ENCODE measurements around the gene PABPN1. TPM values are rescaled to one million over a fixed set of nuclear protein-coding genes. Genes with fewer than 3 reads are reported as not detected.

PABPN1 gene
- total and polyA plus RNA-seq, 4 donors, result 40.9 to 59.6 (median 48.0) TPM

GRCh38 chr14:23356662-23357061 lies 35.4 kb downstream of the PABPN1 start:
- Histone ChIP-seq H3K4me3 (ENCODE audit: low read depth in 1 of 3, low read length in 3 of 3) (no peak overlapping the region), H3K9ac (ENCODE audit: low read depth in 1 of 2, low read length in 2 of 2) (no peak overlapping the region), H3K4me1 (ENCODE audit: control insufficient read depth in 4 of 4, insufficient read depth in 4 of 4, low read length in 3 of 4) (peaks cover 4 to 11% (median 8%) of the 10 kb centered on the region in 4 donors), H3K9me3 (ENCODE audit: control insufficient read depth in 4 of 4, low read length in 3 of 4) (no peaks in the 10 kb centered on the region), H3K27ac (ENCODE audit: low read depth in 1 of 2, low read length in 2 of 2) (no peak overlapping the region), H3K36me3 (ENCODE audit: control insufficient read depth in 4 of 4, insufficient read depth in 3 of 4, low read depth in 1 of 4, low read length in 3 of 4) (no peaks in the 10 kb centered on the region), H3K27me3 (ENCODE audit: control insufficient read depth in 4 of 4, insufficient read depth in 4 of 4, low read length in 3 of 4) (peaks cover 0 to 11% (median 2%) of the 10 kb centered on the region in 4 donors)
- TF ChIP-seq FOXA1 (IDR thresholded peaks at IDR 0.05), result no peak
- TF ChIP-seq RAD21 (IDR thresholded peaks at IDR 0.05), result no peak
- no peak for TF ChIP-seq ATF3 (IDR thresholded peaks at IDR 0.05)
- no peak for TF ChIP-seq MAX (IDR thresholded peaks at IDR 0.05)
- WGBS, result 98% methylated on average over 4 of the region's 4 CpGs
- DNase-seq (ENCODE audit: low spot score), result no peak

DNA sequence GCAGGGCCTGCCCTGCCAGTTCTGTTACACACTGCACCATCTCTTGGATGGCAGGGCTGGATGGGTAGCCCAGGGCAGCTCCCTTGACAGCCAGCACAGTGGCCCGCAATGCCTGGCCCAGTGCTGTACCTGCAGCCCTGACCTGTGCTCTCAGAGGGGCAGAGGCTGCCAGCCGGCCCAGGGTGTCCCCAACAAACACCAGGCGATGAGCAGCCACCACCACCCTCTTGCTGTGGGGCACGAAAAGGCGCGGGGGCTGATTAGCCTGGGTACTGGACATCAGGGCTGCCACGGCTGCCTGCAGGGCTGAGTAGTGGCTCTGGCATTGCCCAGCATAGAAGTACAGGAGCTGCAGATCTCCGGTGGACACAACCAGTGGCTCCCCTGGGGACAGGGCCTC lies 36.0 kb downstream of the PABPN1 start:
- Histone ChIP-seq H3K36me3 (ENCODE audit: control insufficient read depth in 4 of 4, insufficient read depth in 3 of 4, low read depth in 1 of 4, low read length in 3 of 4) (no peaks in the 10 kb centered on the region), H3K9me3 (ENCODE audit: control insufficient read depth in 4 of 4, low read length in 3 of 4) (no peaks in the 10 kb centered on the region), H3K27me3 (ENCODE audit: control insufficient read depth in 4 of 4, insufficient read depth in 4 of 4, low read length in 3 of 4) (peaks cover 0 to 11% (median 0%) of the 10 kb centered on the region in 4 donors), H3K4me1 (ENCODE audit: control insufficient read depth in 4 of 4, insufficient read depth in 4 of 4, low read length in 3 of 4) (peaks cover 1 to 6% (median 3%) of the 10 kb centered on the region in 4 donors), H3K4me3 (ENCODE audit: low read depth in 1 of 3, low read length in 3 of 3) (no peak overlapping the region), H3K9ac (ENCODE audit: low read depth in 1 of 2, low read length in 2 of 2) (no peak overlapping the region), H3K27ac (ENCODE audit: low read depth in 1 of 2, low read length in 2 of 2) (no peak overlapping the region)
- no peak for DNase-seq (ENCODE audit: low spot score)
- WGBS, result 93% methylated on average over 8 of the region's 8 CpGs
- TF ChIP-seq, protein P1, sequence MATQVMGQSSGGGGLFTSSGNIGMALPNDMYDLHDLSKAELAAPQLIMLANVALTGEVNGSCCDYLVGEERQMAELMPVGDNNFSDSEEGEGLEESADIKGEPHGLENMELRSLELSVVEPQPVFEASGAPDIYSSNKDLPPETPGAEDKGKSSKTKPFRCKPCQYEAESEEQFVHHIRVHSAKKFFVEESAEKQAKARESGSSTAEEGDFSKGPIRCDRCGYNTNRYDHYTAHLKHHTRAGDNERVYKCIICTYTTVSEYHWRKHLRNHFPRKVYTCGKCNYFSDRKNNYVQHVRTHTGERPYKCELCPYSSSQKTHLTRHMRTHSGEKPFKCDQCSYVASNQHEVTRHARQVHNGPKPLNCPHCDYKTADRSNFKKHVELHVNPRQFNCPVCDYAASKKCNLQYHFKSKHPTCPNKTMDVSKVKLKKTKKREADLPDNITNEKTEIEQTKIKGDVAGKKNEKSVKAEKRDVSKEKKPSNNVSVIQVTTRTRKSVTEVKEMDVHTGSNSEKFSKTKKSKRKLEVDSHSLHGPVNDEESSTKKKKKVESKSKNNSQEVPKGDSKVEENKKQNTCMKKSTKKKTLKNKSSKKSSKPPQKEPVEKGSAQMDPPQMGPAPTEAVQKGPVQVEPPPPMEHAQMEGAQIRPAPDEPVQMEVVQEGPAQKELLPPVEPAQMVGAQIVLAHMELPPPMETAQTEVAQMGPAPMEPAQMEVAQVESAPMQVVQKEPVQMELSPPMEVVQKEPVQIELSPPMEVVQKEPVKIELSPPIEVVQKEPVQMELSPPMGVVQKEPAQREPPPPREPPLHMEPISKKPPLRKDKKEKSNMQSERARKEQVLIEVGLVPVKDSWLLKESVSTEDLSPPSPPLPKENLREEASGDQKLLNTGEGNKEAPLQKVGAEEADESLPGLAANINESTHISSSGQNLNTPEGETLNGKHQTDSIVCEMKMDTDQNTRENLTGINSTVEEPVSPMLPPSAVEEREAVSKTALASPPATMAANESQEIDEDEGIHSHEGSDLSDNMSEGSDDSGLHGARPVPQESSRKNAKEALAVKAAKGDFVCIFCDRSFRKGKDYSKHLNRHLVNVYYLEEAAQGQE (IDR thresholded peaks at IDR 0.05), result no peak
- TF ChIP-seq FOXA2 (IDR thresholded peaks at IDR 0.05) (no peak), TAF1 (conservative IDR thresholded peaks at IDR 0.05) (no peak), CTCF (IDR thresholded peaks at IDR 0.05; ENCODE audit: low read depth, low read length, missing input control) (no peak), SP1 (IDR thresholded peaks at IDR 0.05) (no peak), EGR1 (IDR thresholded peaks at IDR 0.05; ENCODE audit: low read depth in 2 of 2) (no peak)

- no peak for DNase-seq (ENCODE audit: low spot score)
- no peak for TF ChIP-seq ATF3 (IDR thresholded peaks at IDR 0.05)
- TF ChIP-seq, protein P1 (IDR thresholded peaks at IDR 0.05), result no peak
- no peak for TF ChIP-seq FOXA1 (IDR thresholded peaks at IDR 0.05)
- TF ChIP-seq RAD21 (IDR thresholded peaks at IDR 0.05), result no peak
- no peak for TF ChIP-seq RXRA (IDR thresholded peaks at IDR 0.05)
- no peak for TF ChIP-seq TAF1 (conservative IDR thresholded peaks at IDR 0.05)
- no peak for TF ChIP-seq NR2F2 (IDR thresholded peaks at IDR 0.05)
- TF ChIP-seq, protein P2, sequence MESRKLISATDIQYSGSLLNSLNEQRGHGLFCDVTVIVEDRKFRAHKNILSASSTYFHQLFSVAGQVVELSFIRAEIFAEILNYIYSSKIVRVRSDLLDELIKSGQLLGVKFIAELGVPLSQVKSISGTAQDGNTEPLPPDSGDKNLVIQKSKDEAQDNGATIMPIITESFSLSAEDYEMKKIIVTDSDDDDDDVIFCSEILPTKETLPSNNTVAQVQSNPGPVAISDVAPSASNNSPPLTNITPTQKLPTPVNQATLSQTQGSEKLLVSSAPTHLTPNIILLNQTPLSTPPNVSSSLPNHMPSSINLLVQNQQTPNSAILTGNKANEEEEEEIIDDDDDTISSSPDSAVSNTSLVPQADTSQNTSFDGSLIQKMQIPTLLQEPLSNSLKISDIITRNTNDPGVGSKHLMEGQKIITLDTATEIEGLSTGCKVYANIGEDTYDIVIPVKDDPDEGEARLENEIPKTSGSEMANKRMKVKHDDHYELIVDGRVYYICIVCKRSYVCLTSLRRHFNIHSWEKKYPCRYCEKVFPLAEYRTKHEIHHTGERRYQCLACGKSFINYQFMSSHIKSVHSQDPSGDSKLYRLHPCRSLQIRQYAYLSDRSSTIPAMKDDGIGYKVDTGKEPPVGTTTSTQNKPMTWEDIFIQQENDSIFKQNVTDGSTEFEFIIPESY (IDR thresholded peaks at IDR 0.05), result no peak
- no peak for TF ChIP-seq HNF4A (conservative IDR thresholded peaks at IDR 0.05)
- H3K4me1 ChIP-seq (ENCODE audit: control insufficient read depth in 4 of 4, insufficient read depth in 4 of 4, low read length in 3 of 4), result no peaks in the 10 kb centered on the region
- H3K4me3 ChIP-seq (ENCODE audit: low read depth in 1 of 3, low read length in 3 of 3), result no peak overlapping the region
- H3K9ac ChIP-seq (ENCODE audit: low read depth in 1 of 2, low read length in 2 of 2), result no peak overlapping the region
- no peaks in the 10 kb centered on the region for H3K9me3 ChIP-seq (ENCODE audit: control insufficient read depth in 4 of 4, low read length in 3 of 4)
- H3K36me3 ChIP-seq (ENCODE audit: control insufficient read depth in 4 of 4, insufficient read depth in 3 of 4, low read depth in 1 of 4, low read length in 3 of 4), result no peaks in the 10 kb centered on the region
- WGBS, result 80% methylated on average over 3 of the region's 3 CpGs
- H3K27me3 ChIP-seq (ENCODE audit: control insufficient read depth in 4 of 4, insufficient read depth in 4 of 4, low read length in 3 of 4), result peaks cover 0 to 11% (median 0%) of the 10 kb centered on the region in 4 donors
- H3K27ac ChIP-seq (ENCODE audit: low read depth in 1 of 2, low read length in 2 of 2), result no peak overlapping the region
Observed at GRCh38 chr14:23358042-23358441, 36.8 kb downstream of the PABPN1 start.
